ENCODE measurements around the gene KRTAP26-1.

KRTAP26-1 gene

GRCh38 chr21:30271156-30271555 is 49.0 kb downstream of the KRTAP26-1 start:
- DNase-seq (ENCODE audit: low spot score), result no peak

GRCh38 chr21:30269803-30270530 is 50.1 kb downstream of the KRTAP26-1 start:
- no peak for DNase-seq (ENCODE audit: low spot score)

Data from AG20443 (cell line).